GM18861 (cell line): ENCODE data around the gene ATP1A1.

Experiments
- ATAC-seq: cut with Tn5 transposase; IDR thresholded peaks from one replicate; pipeline ENCODE4 v1.9.1; 2021; ENCODE audit not compliant: unreplicated experiment

Gene ATP1A1

DNA sequence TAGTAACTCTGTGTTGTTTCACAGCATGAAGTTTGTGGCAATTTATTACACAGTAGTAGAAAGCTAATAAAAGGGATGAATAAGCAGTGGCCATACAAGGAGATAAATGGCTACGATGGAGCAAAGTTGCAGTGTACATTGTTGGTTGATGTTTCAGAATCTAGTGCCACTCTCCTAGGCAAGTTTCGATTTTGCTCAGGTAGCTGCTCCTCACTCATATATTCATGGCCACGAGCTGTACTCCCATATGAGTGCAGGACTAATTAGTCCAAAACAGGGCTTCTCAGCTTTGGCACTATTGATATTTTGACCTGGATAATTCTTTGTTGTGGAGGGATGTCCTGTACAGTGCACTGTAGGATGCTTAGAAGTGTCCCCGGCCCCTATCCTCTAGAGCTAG lies 30.0 kb upstream of the ATP1A1 start:
- ATAC-seq, result no peak

DNA sequence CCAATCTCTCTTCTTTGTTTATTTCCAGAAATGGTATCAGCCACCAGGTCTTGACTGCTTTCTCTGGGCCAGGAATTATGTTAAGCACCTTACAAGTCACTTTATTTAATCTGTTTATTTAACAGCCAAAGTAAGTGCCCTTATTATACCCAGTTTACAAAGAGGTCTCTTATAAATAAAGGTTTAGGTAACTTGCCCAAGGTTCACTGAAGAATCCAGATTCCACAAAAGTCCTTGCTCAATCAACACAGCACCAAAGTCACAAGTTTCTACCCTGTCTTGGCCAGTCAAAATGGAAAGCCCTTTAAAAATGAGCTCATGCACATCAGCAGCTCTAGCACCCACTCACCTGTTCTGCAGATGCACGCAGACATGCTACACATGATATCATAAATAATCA lies 28.0 kb upstream of the ATP1A1 start:
- ATAC-seq, result no peak

DNA sequence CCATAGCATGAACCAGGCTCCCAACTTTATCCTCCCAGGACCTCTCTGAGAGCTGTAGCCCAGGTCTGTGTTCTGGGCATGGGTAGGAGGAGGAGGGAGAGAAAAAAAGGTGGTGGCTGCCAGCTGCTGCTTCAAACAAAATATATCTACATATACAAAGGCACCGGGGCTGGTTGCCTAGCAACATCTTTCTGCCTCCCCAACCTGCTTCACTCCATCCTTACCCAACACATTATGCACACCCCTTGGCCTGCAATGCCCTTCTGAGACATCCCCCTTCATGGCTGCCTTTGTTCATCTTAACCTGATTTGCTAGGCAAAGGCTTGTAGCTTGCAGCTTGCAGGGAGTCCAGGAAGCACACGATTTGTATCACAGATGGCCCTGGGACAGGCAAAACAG lies 27.2 kb upstream of the ATP1A1 start:
- no peak for ATAC-seq

DNA sequence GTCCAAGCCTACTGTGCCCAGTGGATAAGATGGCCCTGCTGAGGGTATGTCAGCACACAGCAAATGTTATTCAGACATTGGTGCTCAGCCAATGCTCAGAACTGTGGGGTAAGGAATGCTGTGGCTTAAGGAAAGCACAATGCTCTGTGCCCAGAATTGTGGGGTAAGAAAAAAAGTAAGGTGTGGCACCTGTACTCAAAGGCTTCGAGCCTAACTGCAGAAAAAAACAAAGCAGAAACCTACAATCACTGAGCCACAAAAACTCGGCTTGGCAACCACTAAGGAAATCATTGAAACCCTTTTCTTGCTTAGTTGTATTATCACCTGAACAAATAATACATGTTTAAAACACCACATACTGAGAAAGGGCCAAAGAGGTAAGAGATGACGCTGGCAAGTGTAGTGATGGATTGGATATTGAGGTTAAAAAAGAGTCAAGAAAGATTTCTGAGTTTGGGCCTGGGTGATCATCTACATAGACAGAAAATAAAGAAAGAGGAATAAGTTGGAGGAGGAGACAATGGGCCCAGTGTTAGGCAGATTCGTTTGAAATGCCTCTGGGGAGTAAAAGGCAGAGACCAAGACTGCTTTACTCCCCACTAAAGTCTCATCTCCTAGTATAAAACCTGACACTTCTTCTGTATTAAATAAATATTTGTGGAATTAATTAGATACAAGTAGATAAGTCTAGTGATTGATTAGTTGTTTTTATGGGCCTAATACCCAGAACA lies 25.9 kb upstream of the ATP1A1 start:
- no peak for ATAC-seq

DNA sequence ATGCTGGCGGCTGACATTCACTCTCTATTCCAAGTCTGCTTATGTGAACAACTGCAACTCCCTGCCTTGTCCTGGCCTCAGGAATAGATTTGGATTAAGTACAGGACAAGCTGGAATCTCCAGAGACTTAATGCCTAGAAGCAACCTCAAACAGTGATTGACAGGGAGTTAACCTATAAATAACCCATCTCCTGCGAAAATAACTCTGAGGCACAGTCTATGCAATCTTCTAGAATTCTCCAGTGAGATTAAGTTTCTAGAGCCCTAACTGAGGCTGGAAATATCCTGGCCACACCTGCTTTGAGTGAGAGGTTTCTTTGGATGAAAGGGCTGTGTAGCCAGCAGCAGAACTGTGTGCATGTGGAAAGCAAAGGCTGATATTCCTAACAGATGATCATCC lies 25.3 kb upstream of the ATP1A1 start:
- ATAC-seq, result no peak

DNA sequence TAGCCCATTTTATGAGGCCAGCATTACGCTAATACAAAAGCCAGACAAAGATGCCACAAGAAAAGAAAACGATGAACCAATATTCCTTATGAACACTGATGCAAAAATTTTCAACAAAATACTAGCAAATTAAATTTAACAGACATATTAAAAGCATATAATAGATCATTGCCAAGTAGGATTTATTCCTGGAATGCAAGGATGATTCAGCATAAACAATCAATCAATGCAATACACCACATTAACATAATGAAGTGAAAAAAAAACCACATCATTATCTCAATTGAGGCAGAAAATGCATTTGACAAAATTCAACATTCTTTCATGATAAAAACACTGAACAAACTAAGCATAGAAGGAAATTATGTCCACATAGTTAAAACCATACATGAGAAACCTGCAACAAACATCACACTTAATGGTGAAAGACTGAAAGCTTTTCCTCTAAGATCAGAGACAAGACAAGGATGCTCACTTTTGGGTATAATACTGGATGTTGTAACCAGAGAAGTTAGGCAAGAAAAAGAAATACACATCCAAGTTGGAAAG lies 22.9 kb upstream of the ATP1A1 start:
- no peak for ATAC-seq

DNA sequence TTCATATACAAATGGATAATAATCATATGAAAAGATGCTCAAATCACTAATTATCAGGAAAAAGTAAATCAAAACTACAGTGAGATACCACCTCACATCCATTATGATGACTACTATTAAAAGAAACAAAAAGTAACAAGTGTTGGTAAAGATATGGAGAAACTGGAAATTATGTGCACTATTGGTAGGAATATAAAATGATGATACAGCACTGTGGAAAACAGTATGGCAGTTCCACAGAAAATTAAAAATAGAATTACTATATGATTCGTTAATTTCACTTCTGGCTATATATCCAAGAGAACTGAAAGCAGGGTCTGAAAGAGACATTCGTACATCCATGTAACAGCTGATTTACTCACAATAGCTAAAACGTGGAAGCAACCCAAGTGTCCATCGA lies 21.1 kb upstream of the ATP1A1 start:
- no peak for ATAC-seq

DNA sequence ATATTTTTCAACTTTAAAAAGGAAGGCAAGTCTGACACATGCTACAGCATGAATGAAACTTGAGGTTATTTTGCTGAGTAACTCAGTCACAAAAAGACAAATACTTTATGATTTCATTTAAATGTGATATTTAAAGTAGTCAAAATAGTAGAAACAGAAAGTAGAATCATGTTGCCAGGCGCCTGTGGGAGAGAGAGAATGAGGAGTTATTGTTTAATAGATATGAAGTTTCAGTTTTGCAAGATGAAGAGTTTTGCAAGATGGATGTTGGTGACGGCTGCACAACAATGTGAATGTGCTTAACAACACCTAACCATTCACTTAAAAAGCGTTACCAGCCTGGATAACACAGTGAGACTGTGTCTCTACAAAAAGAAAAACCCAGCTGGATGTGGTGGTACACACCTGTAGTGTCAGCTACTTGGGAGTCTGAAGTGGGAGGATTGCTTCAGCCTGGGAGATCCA lies 20.7 kb upstream of the ATP1A1 start:
- ATAC-seq, result peak; percentile 94

DNA sequence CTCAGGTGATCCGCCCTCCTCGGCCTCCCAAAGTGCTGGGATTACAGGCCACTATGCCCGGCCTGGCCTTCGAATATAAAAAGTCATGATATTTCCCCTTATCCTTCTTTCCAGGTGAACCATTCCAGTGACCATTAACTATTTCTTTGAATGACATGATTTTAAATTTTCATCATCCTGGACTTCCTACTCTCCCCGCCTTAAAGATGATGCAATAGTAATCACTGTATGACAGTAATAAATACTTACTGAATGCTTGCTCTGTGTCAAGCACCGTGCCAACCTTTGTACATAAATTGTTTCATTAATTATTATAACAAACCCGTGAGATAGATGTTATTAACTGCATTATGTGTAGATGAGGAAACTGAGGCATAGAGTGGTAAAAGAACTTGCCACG lies 19.9 kb upstream of the ATP1A1 start:
- no peak for ATAC-seq

DNA sequence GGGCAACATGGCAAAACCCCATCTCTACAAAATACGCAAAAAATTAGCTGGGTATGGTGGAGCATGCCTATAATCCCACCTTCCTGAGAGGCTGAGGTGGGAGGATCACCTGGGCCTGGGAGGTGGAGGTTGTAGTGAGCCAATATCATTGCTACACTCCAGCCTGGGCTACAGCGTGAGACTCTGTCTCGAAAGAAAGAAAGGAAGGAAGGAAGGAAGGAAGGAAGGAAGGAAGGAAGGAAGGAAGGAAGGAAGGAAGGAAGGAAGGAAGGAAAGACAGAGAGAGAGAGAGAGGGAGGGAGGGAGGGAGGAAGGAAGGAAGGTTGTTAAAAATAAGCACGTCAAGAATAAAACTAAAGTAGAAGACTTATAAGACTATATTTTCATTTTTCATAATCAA lies 17.0 kb upstream of the ATP1A1 start:
- no peak for ATAC-seq

DNA sequence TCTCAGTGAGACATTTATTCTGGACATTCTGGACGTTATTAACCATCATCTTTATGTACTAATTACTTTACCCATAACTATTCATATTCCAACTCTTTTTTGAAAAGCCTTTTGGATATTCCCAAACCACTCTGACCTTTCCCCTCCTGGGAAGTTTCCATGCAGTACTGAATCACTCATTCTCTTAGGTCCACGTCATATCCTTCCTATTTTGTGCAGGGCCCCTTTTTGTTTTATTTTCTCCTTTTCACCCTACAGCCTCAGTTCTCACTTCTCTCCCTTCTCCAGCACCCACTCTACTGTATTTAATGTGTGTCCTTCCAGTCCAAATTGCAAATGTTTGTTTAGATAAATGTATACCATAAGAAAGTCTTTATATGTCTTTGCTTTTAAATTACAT lies 16.4 kb upstream of the ATP1A1 start:
- no peak for ATAC-seq

DNA sequence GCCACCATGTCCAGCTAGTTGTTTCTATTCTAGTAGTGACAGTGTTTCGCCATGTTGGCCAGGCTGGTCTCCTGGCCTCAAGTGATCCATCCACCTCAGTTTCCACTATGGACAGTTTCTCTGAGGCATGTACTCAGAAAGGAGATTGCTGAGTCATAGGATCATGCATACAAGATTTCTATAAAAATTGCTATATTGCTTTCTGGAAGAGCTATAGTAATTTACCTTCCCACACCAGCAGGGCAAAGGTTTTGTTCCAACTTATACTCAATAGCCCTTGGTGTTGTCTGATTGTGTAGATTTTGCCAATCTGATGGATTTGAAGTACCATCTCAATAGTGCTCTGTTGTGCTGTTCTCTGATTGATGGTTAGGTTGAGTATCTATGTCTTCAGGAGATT lies 15.6 kb upstream of the ATP1A1 start:
- ATAC-seq, result no peak

DNA sequence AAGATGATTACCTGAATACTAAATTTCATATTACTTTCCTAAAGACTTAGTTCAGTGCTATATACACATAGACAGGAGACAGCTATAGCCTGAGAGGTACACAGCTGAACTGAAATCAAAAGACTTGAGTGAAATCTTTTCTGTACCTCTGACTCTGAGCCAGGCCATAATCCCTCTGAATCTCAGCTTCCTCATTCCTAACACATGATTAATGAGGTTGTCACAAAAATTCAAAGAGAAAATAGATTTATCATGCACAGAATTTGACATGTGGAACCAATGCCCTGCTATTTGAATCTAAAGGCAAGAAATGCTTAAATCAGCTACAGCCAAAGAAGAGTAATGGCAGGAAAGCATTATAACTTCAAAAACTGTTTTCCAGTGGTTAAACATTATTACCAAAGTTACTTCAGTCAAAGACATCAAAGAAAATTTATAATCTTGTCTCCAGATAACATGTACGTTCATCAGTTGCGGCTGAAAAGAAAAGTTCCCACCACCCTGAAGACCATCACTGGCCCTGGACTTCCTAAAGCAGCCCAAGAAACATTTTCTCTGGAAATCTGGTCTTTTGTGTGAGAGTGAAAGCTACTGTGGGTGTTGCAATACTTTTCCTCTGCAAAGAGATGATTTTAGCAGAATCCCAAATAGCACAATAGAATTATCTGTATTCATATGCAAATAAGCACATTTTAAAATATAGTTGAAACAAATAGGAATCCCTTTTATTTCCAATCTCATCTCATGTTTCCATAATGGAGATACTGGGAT lies 13.8 kb upstream of the ATP1A1 start:
- ATAC-seq, result no peak

DNA sequence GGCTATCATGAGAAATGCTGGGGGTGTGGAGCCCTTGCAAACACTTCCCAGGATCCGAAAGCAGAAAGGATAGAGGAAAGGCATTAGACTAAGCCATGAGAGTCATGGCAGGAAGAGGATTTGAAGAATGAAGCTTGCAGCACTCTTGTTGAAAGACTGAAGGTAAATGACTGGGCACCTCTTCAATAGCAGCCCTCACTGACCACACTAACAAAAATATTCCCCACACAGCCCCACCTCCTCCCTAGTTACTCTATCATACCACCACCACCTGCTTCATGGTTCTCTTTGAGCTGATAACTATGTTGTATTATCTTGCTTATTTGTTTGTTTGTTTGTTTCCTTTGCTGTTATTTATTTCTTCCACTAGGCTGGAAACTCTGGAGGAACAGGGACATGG lies 13.2 kb upstream of the ATP1A1 start:
- no peak for ATAC-seq

DNA sequence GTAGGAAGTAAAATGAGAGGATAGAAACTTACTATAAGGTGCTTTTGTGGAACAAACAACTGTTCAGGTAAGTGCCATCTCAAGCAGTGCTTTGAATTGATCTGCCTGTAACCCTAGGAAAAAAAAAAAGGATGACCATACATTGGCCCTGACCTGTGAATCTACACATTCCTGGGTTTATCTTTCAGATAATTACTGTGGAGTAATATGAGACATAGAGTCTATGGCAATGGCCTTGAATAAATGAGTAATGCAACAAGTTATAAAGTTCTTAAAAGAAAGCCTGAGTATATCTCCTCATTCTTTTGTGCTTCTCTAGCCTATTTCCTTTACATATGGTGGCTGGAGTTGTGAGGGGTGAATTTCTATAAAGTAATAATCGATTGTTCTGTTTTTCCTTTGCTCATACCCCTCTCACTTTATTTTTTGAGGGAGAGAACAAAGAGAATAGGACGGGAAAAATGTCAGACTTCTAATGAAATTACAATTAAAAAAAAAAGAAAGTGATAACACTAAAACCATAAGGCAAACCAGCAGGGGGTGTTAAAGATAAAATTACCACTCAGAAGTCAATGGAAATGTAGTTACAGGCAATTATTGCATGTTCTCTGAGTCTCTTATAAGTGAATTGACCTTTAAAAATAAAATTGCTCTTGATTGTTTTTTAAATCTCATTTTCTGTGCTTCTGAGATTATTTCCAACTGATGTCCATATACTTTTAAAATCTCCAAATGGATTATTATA lies 12.4 kb upstream of the ATP1A1 start:
- ATAC-seq, result no peak

DNA sequence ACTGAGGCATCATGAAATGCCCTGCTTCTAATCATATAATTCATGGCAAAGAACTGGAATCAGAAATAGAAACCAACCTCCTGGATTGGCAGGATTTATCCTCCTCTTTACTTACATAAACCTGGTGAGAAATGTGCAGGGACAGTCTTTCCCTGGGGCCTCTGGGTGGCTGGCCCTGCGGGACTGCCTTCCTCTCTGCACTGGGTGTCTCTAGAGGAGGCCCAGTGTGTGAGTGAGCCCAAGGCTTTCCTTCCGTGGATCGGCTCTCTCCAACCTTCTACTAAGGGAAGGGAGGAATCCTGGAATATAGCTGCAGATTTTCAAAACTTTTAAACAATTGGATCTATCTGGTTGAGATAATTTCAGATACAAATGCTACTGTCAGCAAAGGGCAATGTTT lies 11.4 kb upstream of the ATP1A1 start:
- no peak for ATAC-seq

DNA sequence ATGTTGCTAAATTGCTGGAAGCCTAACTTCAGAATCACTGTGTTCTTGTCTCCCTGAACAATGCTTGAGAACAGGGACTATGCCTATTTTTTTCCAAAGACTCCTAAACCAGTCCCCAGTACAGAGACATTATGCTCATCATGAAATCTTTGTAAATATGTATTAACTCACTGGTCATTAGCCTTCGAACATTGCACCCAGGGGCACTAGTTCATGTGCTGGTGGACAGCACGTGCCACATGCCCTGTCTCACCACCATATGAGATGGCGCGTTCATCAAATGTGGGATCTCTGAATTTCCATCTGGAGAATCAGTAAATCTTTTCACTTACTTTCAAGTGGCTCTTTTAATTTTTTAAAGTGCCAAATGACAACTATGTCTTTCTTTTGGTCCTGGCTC lies 11.0 kb upstream of the ATP1A1 start:
- no peak for ATAC-seq

DNA sequence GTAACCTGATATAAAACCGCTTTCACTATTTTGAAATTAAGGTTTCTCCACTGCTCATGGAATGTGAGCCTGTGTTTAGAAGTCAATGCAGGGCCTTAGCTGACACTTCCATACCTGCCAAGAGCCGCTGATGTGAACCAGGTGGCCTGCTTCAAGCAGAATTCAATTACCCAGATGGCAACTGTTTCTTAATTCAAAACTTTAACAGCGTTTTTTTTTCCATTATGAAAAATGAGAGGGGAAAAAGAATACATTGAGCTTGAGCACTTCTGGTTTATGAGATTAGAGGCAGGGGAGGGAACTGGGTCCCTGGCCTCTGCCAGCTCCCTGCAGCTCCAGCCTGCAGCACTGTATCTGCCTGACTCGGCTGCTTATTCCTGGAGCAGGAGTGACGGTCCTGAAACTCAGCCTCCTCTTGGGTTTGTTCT lies 7.7 kb upstream of the ATP1A1 start:
- ATAC-seq, result no peak

DNA sequence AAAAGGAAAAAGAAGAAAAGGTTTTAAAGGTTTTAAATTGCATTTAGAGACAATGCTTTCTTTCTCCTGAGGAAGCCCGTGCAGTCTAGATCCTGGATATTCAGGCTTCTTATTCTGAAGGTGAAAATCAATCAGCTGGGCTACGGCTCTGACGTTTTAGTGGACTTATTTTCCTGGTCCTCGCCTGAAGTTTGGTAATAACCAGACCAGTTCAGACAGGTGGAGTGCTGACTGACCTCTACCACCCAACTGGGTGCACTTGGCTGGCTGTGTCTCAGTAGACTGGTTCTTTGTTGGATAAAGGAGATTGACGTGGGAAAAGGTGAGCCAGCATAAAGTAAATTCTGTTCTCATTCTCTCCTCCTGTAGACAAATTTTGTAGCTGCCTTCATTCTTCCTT lies 7.2 kb upstream of the ATP1A1 start:
- ATAC-seq, result no peak

DNA sequence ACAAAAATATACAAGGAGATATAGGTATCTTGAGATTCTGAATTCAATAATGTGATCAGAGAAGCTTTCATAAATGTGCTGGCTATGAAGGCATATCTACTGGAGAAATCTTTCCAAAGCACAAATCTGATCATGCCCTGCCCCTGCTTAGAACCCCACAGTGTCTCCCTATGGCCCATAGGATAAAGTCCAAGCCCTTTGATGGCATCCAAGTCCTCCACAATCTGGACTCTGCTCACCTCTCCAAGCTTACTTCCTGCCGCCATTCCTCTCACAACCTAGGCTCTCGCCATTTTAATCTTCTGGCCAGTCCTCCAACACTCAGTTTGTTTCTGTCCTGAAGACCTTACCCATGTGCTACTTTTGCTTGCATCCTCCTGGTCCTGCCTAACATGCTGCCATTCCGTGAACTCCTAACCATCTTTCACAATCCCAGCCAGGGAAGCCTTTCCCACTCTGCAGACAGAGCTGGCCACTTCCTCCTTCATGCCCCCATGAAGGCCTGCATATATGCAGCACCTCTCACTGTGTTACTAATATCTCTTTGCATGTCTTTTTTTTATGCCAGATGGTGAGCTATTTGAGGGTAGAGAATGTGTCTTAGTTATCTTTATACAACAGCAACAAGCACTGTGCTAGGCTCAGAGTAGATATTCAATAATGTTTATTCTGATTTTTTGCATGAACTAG lies 5.6 kb upstream of the ATP1A1 start:
- ATAC-seq, result no peak

DNA sequence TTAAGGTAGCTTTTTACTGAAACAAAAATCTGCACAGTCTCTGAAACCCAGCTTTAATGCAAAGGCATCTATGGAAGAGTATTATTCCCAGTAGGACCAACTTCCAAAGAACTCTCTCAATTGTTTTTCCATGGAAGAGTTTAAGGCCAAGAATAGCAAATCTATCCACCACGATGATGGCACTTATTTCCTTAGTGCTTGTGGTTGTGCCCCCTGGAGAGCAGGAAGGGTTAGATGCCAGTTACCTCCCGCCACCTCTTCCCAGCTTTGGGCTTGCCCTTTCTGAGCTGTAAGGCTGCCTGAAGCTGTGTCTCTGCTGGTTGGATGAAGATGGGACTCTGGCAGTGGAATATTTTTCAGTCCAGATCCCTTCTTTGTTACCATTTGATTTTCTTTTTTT lies 4.8 kb upstream of the ATP1A1 start:
- ATAC-seq, result no peak
